GM18520 (cell line): Measurements from ENCODE around the gene TMEM239.
"Not testable (repeated sequence)": the region's sequence is repeated elsewhere in the genome, so short reads cannot be mapped to it uniquely, and the experiment has no call there.

Experiments
- ATAC-seq: cut with Tn5 transposase; IDR thresholded peaks from one replicate; pipeline ENCODE4 v1.9.1; 2021; ENCODE audit not compliant: unreplicated experiment

Gene TMEM239

GRCh38 chr20:2799688-2800520, 16.3 kb upstream of the TMEM239 start:
- ATAC-seq, result no peak

GRCh38 chr20:2800521-2801285, 15.5 kb upstream of the TMEM239 start, which contains the start of gene CPXM1:
CPXM1 (minus strand) TSS chr20:2800627; CDS start chr20:2800572, 55 bp downstream.
- ATAC-seq, result no peak

DNA sequence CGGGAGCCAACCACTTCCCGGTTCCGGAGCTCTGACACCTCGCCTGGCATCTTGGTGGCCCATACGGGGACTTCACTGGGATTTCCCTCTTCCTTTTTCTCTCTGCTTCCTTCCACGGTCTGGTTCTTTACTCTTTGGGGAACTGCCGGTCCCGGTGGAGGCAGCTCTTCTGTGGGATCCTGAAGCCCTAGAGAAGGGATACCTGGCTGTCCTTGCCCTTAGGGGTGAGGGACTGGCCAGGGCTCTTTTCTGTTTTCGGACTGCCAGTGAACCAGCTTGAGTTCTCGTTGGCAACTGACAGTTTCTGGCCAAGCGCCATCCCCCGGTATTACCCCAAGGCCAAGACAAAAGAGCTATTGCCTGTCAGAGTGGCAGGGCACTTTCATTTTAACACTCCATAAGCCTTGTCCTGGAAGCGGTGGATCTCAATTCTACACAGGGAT, 14.9 kb upstream of the TMEM239 start:
- no peak for ATAC-seq

DNA sequence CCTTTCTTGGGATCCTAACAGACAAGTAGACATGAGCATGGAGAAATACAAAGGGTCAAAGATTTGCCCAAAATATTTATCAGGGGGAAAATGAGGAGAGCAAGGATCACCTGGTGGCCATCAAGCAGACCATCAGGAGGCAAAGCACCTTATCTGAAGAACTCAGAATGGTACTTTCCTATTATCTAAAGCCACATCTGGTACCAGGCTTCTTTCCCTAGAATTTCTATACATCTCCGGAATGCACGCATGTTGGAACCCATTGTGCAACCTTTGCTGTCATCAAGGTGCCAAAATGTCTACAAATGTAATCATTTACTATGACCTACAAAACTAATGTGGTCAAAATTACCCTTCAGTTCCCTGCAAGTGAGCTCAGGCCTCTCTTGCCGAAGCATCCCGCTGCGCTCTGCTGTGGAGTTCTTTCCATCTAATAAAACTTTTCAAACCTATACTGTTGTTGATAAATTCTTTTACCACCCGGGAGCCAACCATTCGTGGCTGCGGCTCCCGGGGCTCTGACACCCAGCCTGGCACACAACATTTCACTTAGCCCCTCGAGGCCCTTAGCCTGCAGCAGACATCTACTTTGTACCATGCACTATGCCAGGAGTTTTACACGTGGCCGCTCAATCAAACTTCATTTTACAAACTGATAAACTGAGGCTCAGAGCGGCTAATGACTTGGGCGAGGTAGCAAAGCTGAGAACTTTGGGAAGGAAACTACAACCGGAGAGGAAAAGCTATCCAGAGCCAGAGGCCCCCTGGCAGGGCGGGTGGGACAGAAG, 11.9 kb upstream of the TMEM239 start:
- no peak for ATAC-seq

DNA sequence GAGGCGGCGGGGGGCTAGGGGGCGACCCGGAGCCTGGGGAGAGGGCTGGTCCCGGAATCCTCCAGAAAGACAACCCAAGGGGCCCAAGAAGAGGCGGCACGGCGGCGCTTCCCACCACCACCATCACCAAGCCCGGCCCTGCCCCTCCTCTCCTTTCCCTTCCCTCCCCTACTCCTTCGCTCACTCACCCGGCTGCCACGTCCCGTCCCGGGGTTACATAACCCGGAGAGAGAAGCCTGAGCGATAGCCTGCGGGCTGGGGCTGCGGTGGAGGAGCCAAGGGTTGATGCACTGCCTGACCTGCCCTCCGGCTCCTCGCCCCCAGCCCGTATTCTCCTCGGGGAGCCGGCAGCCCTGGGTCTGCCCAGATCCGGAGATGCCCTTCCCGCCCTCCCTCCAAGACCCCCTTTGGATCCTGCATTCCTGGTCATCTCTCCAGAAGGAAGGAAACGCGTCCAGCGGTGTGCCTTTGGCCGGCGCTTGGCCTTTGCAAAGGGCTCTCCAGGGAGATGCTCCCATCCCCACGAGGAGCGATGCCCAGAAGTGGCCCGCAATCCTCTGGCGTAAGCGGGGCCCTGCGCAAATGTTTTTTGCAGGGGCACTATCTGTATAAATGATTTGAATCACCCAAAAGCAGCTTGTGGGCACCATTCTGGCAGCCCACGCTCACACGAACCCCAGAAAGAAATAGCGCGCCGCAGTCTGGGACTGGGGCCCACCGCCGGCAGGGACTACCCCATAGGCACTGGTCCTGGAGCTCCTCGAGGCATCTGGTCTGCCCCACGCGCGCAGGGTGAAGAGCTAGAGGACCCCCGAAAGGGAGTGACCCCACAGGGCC, 11.1 kb upstream of the TMEM239 start:
- ATAC-seq, result no peak

- no peak for ATAC-seq
Observed at GRCh38 chr20:2805689-2806350, 10.3 kb upstream of the TMEM239 start.

- no peak for ATAC-seq
Observed at GRCh38 chr20:2806351-2806701, 9.8 kb upstream of the TMEM239 start.

DNA sequence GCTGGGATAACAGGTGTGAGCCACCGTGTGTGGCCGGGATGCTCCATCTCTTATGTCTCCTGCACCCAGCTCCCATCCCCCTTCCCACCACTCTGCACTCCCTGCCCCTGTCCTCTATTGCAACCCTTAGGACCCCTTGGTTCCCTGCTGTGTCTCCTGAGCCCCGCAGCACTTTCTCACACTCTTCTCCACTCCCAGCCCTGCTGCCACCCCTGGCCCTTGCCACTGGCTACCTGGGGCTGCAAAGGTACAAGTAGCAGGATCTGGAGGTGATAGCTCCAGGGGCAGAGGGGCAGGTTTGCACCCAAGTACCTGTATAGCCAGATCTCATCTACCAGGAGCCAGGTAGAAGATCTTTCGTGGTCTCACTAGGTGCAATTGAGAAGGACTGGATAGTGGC, 9.1 kb upstream of the TMEM239 start:
- no peak for ATAC-seq

DNA sequence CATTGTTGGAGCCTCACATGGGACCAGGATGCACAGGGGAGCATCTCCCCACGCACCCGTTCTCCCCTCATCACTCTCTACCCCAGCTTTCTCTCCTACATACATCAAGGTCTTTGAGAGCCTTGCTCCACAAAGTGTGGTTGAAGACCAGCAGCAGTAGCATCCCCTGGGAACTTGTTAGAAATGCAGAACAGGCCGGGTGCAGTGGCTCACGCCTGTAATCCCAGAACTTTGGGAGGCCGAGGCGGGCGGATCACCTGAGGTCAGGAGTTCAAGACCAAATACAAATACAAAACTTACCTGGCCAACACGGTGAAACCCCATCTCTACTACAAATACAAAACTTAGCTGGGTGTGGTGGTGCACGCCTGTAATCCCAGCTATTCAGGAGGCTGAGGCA, 8.2 kb upstream of the TMEM239 start:
- not testable (repeated sequence) for ATAC-seq

- no peak for ATAC-seq
Observed at GRCh38 chr20:2809690-2810089, 6.5 kb upstream of the TMEM239 start.

DNA sequence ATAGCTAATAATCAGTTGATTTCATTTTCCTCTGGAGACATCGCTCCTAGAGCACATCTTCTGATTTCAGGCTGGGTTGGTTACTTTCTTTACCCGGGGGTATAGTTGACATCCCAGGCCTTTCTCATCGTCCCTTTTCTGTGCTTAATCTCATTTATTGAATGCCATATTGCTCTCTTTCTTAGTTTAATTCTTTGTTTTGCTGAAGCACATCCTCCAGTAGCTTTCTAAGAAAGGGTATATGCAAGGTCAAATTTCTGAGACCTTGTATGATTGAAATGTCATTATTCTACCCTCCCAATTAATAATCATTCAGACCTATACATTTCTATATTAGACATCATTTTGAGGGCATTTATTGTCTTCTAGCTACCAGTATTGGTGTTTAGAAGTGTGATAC, 4.0 kb upstream of the TMEM239 start:
- ATAC-seq, result no peak

GRCh38 chr20:2814076-2814475, 2.1 kb upstream of the TMEM239 start:
- no peak for ATAC-seq

GRCh38 chr20:2814587-2815051, 1.5 kb upstream of the TMEM239 start, which contains the start of gene C20orf141:
C20orf141 (plus strand) TSS chr20:2814987; CDS start chr20:2815185, 198 bp downstream.
- no peak for ATAC-seq

DNA sequence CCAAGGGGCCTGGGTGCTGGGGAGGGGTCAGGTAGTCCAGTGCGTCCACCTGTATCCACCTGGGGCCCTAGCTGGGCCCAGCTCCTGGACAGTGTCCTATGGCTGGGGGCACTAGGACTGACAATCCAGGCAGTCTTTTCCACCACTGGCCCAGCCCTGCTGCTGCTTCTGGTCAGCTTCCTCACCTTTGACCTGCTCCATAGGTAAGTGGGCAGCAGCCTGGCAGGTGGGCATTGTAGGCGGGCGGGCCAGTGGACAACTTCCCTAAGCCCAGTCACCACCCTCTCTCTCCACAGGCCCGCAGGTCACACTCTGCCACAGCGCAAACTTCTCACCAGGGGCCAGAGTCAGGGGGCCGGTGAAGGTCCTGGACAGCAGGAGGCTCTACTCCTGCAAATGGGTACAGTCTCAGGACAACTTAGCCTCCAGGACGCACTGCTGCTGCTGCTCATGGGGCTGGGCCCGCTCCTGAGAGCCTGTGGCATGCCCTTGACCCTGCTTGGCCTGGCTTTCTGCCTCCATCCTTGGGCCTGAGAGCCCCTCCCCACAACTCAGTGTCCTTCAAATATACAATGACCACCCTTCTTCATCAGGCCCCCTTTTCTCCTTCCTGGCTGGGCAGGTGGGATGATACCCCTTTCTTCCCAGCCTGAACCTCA, 793 bp upstream of the TMEM239 start:
- no peak for ATAC-seq

DNA sequence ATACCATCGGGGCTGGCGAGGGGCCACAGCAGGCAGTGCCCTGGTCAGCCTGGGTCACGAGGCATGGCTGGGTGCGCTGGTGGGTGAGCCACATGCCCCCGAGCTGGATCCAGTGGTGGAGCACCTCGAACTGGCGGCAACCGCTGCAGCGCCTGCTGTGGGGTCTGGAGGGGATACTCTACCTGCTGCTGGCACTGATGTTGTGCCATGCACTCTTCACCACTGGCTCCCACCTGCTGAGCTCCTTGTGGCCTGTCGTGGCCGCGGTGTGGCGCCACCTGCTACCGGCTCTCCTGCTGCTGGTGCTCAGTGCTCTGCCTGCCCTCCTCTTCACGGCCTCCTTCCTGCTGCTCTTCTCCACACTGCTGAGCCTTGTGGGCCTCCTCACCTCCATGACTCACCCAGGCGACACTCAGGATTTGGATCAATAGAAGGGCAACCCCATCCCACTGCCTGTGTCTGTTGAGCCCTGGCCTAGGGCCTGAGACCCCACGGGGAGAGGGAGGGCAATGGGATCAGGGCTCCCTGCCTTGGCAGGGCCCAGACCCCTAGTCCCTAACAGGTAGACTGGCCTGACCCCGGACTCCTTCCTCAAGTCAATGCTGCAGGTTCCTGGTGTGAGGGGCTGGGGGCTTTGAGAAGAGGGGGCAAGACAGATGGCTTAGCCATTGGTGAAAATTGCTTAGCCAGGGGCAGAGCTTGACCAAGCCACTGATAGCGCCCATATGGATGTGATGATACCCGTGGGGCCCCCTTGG, 598 bp downstream of the TMEM239 start:
- no peak for ATAC-seq

DNA sequence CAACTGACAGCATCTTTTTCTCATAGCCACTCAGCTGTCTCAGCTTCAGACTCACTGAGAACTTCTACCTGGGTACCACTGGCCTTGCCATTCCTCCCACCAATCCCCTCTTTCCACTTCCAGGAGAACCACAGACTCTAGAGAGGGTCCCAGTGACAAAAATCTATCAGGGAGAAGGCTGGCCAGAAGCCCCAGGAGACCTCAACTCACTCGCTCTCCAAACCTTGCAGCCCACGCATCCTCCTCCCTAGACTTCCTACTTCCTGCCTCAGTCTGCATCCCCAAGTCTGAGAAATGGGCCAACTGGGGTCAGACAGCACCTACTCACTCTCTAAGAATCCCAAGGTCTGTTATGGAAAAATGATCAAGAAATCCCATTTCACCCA, 1.2 kb downstream of the TMEM239 start:
- no peak for ATAC-seq

GRCh38 chr20:2817891-2818595, 1.9 kb downstream of the TMEM239 start:
- no peak for ATAC-seq
